Stimulated activated CD8-positive, alpha-beta memory T cell treated with anti-CD3 and anti-CD28 coated beads, Interleukin-2, amount 100 ng/mL, for 48 hours (primary cell): ENCODE measurements around the gene GGNBP2.

Source experiments
- DNase-seq, 2 donors: peaks; one replicate each; pipeline ENCODE4 v3.0.0-alpha.2; 2020; ENCODE audit warnings: low read depth in 2 of 2

GGNBP2 gene

DNA sequence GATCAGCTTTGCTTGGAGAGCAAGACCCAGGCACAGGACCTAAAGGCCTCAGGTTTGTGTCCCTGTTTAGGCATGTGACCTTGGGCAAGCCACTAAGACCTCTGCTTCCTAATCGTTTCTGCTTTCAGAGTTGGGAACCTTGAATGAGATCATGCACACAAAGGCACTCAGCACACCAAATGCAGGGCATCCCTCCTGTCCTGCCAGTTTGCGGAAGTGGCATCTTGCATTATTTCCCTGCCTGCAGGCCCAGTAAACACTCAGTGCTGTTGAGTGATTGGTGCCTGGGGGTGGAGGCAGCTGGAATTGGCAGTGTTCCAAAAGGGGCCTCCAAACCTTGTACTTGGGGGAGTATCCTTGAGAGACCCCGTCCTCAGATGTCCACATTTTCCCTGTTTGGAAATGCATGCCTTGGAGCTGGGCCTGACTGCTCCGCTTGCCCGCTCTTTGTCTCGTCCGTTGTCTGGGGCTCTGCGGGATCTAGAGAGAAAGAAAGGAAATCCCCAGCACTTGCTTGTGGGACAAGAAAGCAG is 85.3 kb downstream of the GGNBP2 start:
- DNase-seq: no peak

DNA sequence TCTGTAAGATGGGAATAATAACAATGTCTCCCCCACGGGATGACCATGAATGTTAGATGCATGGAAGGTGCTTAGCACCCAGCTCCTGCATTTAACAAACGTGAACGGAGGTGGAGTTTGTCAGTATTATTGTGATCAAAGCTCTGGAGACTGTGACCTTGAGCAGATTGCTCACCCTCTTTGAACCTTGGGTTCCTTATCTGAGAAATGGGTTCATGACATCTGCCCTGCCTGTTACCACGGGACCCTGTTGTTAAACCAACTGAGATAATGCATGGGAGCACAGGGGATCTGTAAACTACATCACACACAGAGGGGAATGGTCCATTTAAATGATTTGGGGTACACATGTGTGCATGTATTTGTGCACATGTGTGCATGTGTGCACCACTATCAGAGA is 86.3 kb downstream of the GGNBP2 start:
- DNase-seq: no peak

DNA sequence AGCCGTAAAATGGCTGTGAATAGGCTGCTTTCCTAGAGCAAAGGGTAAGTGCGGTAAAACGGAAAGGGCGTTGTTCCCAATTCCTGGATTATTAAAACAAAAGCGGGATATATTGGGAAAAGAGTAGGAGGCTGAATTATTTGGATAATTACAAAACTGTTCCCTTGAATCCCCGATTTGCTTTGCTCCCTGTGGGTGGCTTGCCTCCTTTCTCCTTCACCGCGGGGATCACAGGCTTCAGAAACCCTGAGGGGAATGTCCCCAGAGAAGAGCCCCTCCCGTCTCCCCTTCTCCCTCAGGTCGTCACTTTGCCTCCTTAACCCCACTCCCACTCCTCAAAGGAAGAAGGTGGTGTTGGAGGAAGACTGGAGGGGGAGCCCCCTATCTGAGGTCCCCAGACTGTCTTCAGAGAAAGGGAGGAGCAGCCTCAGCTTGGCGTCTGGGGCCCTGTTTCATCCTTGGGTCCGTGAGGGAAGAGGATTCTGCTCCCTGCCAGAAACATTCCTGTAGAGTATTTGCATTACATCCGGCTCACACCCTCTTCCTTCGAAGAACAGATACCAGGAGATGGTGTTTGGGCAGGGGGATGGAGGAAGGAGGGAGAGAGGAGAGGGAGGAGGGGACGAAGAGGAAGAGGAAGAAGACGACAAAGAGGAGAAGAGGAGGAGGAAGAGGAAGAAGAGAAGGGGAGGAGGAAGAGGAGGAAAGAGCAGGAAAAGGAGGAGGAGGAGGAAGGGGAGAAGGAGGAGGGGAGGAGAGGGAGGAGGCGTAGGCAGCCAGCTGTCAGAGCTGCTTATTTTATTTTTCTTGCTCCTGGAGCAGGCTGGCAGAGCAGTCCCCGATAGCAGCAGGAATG is 88.4 kb downstream of the GGNBP2 start:
- DNase-seq: no peak
